ENCODE measurements around the gene ZBTB26.
A peak's percentile ranks its signal among the peaks of the same experiment; 100 is the strongest.

ZBTB26 gene

GRCh38 chr9:122931226-122932121, at the start of gene ZBTB26:
TSS of gene ZBTB26 (minus strand) at chr9:122931512. CDS start at chr9:122919934, 11,578 bp downstream.
- Histone ChIP-seq H3K36me3 (ENCODE audit: insufficient read depth, low read length) (no peaks in the 10 kb centered on the region), H3K9ac (ENCODE audit: low read depth, low read length) (peak within 1 kb of the TSS; percentile 88), H3K4me1 (ENCODE audit: insufficient read depth, low read length) (peaks cover 10% of the 10 kb centered on the region; the same call in 1 of the 2 replicates), H3K9me3 (ENCODE audit: control insufficient read depth, insufficient read depth, low read length) (no peaks in the 10 kb centered on the region)

- no peak overlapping the region for H3K9ac ChIP-seq (ENCODE audit: low read depth, low read length)
- H3K36me3 ChIP-seq (ENCODE audit: insufficient read depth, low read length) = peaks cover 2% of the 10 kb centered on the region; the same call in 1 of the 2 replicates
- no peaks in the 10 kb centered on the region for H3K9me3 ChIP-seq (ENCODE audit: control insufficient read depth, insufficient read depth, low read length)
- no peaks in the 10 kb centered on the region for H3K4me1 ChIP-seq (ENCODE audit: insufficient read depth, low read length)
These were observed 47.3 kb upstream of the ZBTB26 start for GRCh38 chr9:122978601-122979000.

GRCh38 chr9:122975196-122975595, 43.9 kb upstream of the ZBTB26 start:
- H3K4me1 ChIP-seq (ENCODE audit: insufficient read depth, low read length) = no peaks in the 10 kb centered on the region
- peaks cover 7% of the 10 kb centered on the region for H3K36me3 ChIP-seq (ENCODE audit: insufficient read depth, low read length)
- H3K9me3 ChIP-seq (ENCODE audit: control insufficient read depth, insufficient read depth, low read length) = no peaks in the 10 kb centered on the region
- no peak overlapping the region for H3K9ac ChIP-seq (ENCODE audit: low read depth, low read length)

GRCh38 chr9:122961139-122961538, 29.8 kb upstream of the ZBTB26 start:
- no peaks in the 10 kb centered on the region for H3K36me3 ChIP-seq (ENCODE audit: insufficient read depth, low read length)
- no peak overlapping the region for H3K9ac ChIP-seq (ENCODE audit: low read depth, low read length)
- no peaks in the 10 kb centered on the region for H3K4me1 ChIP-seq (ENCODE audit: insufficient read depth, low read length)
- H3K9me3 ChIP-seq (ENCODE audit: control insufficient read depth, insufficient read depth, low read length) = no peaks in the 10 kb centered on the region

- Histone ChIP-seq H3K4me1 (ENCODE audit: insufficient read depth, low read length) (no peaks in the 10 kb centered on the region), H3K9me3 (ENCODE audit: control insufficient read depth, insufficient read depth, low read length) (no peaks in the 10 kb centered on the region), H3K36me3 (ENCODE audit: insufficient read depth, low read length) (no peaks in the 10 kb centered on the region), H3K9ac (ENCODE audit: low read depth, low read length) (no peak overlapping the region)
These were observed 24.6 kb upstream of the ZBTB26 start for GRCh38 chr9:122955961-122956360.

- Histone ChIP-seq H3K4me1 (ENCODE audit: insufficient read depth, low read length) (peaks cover 7% of the 10 kb centered on the region; the same call in 1 of the 2 replicates), H3K36me3 (ENCODE audit: insufficient read depth, low read length) (no peaks in the 10 kb centered on the region), H3K9ac (ENCODE audit: low read depth, low read length) (no peak overlapping the region), H3K9me3 (ENCODE audit: control insufficient read depth, insufficient read depth, low read length) (no peaks in the 10 kb centered on the region)
These were observed 23.0 kb upstream of the ZBTB26 start for GRCh38 chr9:122954253-122954691.

GRCh38 chr9:122951056-122951455, 19.7 kb upstream of the ZBTB26 start:
- Histone ChIP-seq H3K4me1 (ENCODE audit: insufficient read depth, low read length) (peaks cover 7% of the 10 kb centered on the region; the same call in 1 of the 2 replicates), H3K9ac (ENCODE audit: low read depth, low read length) (no peak overlapping the region), H3K36me3 (ENCODE audit: insufficient read depth, low read length) (no peaks in the 10 kb centered on the region), H3K9me3 (ENCODE audit: control insufficient read depth, insufficient read depth, low read length) (no peaks in the 10 kb centered on the region)

GRCh38 chr9:122950263-122950662, 19.0 kb upstream of the ZBTB26 start:
- H3K4me1 ChIP-seq (ENCODE audit: insufficient read depth, low read length) = peaks cover 13% of the 10 kb centered on the region; the same call in 1 of the 2 replicates
- no peaks in the 10 kb centered on the region for H3K9me3 ChIP-seq (ENCODE audit: control insufficient read depth, insufficient read depth, low read length)
- no peak overlapping the region for H3K9ac ChIP-seq (ENCODE audit: low read depth, low read length)
- H3K36me3 ChIP-seq (ENCODE audit: insufficient read depth, low read length) = no peaks in the 10 kb centered on the region

- H3K9ac ChIP-seq (ENCODE audit: low read depth, low read length) = no peak overlapping the region
- no peaks in the 10 kb centered on the region for H3K36me3 ChIP-seq (ENCODE audit: insufficient read depth, low read length)
- peaks cover 15% of the 10 kb centered on the region; the same call in 1 of the 2 replicates for H3K4me1 ChIP-seq (ENCODE audit: insufficient read depth, low read length)
- no peaks in the 10 kb centered on the region for H3K9me3 ChIP-seq (ENCODE audit: control insufficient read depth, insufficient read depth, low read length)
These were observed 18.4 kb upstream of the ZBTB26 start for GRCh38 chr9:122949696-122950095.

- H3K4me1 ChIP-seq (ENCODE audit: insufficient read depth, low read length) = peaks cover 15% of the 10 kb centered on the region; the same call in 1 of the 2 replicates
- H3K9ac ChIP-seq (ENCODE audit: low read depth, low read length) = no peak overlapping the region
- H3K9me3 ChIP-seq (ENCODE audit: control insufficient read depth, insufficient read depth, low read length) = no peaks in the 10 kb centered on the region
- no peaks in the 10 kb centered on the region for H3K36me3 ChIP-seq (ENCODE audit: insufficient read depth, low read length)
These were observed 17.0 kb upstream of the ZBTB26 start for GRCh38 chr9:122948313-122948712.

- no peaks in the 10 kb centered on the region for H3K9me3 ChIP-seq (ENCODE audit: control insufficient read depth, insufficient read depth, low read length)
- peaks cover 15% of the 10 kb centered on the region; the same call in 1 of the 2 replicates for H3K4me1 ChIP-seq (ENCODE audit: insufficient read depth, low read length)
- H3K36me3 ChIP-seq (ENCODE audit: insufficient read depth, low read length) = no peaks in the 10 kb centered on the region
- no peak overlapping the region for H3K9ac ChIP-seq (ENCODE audit: low read depth, low read length)
These were observed 15.2 kb upstream of the ZBTB26 start for GRCh38 chr9:122946461-122947005.

GRCh38 chr9:122944960-122945888, 13.9 kb upstream of the ZBTB26 start:
- Histone ChIP-seq H3K9ac (ENCODE audit: low read depth, low read length) (no peak overlapping the region), H3K9me3 (ENCODE audit: control insufficient read depth, insufficient read depth, low read length) (no peaks in the 10 kb centered on the region), H3K36me3 (ENCODE audit: insufficient read depth, low read length) (no peaks in the 10 kb centered on the region), H3K4me1 (ENCODE audit: insufficient read depth, low read length) (peaks cover 15% of the 10 kb centered on the region; the same call in 1 of the 2 replicates)

GRCh38 chr9:122941582-122942234, 10.4 kb upstream of the ZBTB26 start:
- Histone ChIP-seq H3K4me1 (ENCODE audit: insufficient read depth, low read length) (peaks cover 8% of the 10 kb centered on the region; the same call in 1 of the 2 replicates), H3K9me3 (ENCODE audit: control insufficient read depth, insufficient read depth, low read length) (no peaks in the 10 kb centered on the region), H3K36me3 (ENCODE audit: insufficient read depth, low read length) (no peaks in the 10 kb centered on the region), H3K9ac (ENCODE audit: low read depth, low read length) (peak overlapping the region; percentile 97)
